ENCODE measurements around the gene CHST8.
"Not testable (repeated sequence)": the region's sequence is repeated elsewhere in the genome, so short reads cannot be mapped to it uniquely, and the experiment has no call there.

Gene CHST8

GRCh38 chr19:33616346-33616745 is 5.4 kb upstream of the CHST8 start:
- H3K4me3 ChIP-seq (ENCODE audit: low read length), result no peak overlapping the region
- TF ChIP-seq CTCF (conservative IDR thresholded peaks at IDR 0.05; ENCODE audit: low read depth, low read length), result no peak
- no peak for DNase-seq (ENCODE audit: low read depth)

- no peak for DNase-seq (ENCODE audit: low read depth)
- no peak overlapping the region for H3K4me3 ChIP-seq (ENCODE audit: low read length)
- TF ChIP-seq CTCF (conservative IDR thresholded peaks at IDR 0.05; ENCODE audit: low read depth, low read length), result no peak
Measured at GRCh38 chr19:33616857-33617256, 4.9 kb upstream of the CHST8 start.

DNA sequence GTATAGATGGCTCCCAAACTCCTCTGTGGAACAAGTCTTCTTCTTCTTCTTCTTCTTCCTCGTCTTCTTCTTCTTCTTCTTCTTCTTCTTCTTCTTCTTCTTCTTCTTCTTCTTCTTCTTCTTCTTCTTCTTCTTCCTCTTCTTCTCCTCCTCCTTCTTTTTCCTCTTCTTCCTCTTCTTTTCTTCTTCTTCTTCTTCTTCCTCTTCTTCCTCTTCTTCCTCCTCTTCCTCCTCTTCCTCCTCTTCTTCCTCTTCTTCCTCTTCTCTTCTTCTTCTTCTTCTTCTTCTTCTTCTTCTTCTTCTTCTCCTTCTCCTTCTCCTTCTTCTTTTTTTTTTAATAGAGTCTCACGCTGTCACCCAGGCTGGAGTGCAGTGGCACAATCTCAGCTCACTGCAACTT is 3.4 kb upstream of the CHST8 start:
- DNase-seq (ENCODE audit: low read depth); H3K4me3 ChIP-seq (ENCODE audit: low read length): not testable (repeated sequence)

- no peak for DNase-seq (ENCODE audit: low read depth)
- TF ChIP-seq CTCF (conservative IDR thresholded peaks at IDR 0.05; ENCODE audit: low read depth, low read length), result no peak
- H3K4me3 ChIP-seq (ENCODE audit: low read length), result no peak overlapping the region
Measured at GRCh38 chr19:33618884-33619283, 2.9 kb upstream of the CHST8 start.

- no peak overlapping the region for H3K4me3 ChIP-seq (ENCODE audit: low read length)
- no peak for DNase-seq (ENCODE audit: low read depth)
- no peak for TF ChIP-seq CTCF (conservative IDR thresholded peaks at IDR 0.05; ENCODE audit: low read depth, low read length)
Measured at GRCh38 chr19:33620611-33621010, 1.1 kb upstream of the CHST8 start.

DNA sequence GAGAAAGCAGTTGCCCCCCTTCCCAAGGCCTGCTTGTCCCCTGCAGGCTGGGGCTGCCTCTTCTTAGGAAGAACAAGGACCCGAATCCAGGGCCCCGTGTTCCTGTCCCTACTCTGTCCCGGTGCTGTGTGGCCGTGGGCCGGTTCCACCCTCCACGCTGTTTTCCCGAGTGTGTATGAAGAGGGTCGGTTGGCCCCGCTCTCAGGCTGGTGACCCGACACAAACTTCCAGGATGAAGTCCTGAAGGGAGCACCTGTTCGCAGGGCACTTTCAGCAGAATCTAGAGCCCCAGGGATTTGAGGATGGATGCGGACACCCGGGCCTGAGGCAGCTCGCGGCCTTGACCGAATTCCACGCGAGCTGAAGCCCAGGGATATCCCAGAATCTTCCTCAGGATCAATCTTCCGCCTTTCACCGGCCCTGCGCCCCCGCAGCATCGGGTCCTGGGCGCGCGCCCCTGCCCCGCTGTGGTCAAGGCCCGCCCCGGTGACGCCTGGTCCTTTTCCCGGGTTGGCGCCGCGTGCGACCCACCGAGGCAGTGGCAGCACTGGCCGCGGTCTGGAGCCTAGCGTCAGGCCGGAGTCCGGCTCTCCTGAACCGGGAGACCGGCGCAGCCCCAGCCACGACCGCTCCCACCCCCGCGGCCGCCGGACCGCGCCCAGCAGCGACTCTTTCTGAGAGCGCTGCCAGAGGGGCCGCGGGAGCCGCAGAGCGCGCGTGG is 528 bp upstream of the CHST8 start:
- DNase-seq (ENCODE audit: low read depth), result no peak
- H3K4me3 ChIP-seq (ENCODE audit: low read length), result no peak overlapping the region
- no peak for TF ChIP-seq CTCF (conservative IDR thresholded peaks at IDR 0.05; ENCODE audit: low read depth, low read length)

GRCh38 chr19:33622505-33622808 is 704 bp downstream of the CHST8 start:
- TF ChIP-seq CTCF (conservative IDR thresholded peaks at IDR 0.05; ENCODE audit: low read depth, low read length), result no peak
- no peak for DNase-seq (ENCODE audit: low read depth)
- no peak overlapping the region for H3K4me3 ChIP-seq (ENCODE audit: low read length)
